NT2/D1 (cell line): ENCODE results near the gene KRTAP20-2.

Experiments used
- SUZ12 ChIP-seq: IDR thresholded peaks from 2 replicates; pipeline ENCODE4 v1.6.1; 2011; ENCODE audit not compliant: insufficient read length, insufficient read depth; ENCODE audit errors: extremely low read depth
- YY1 ChIP-seq: IDR thresholded peaks from 2 replicates; pipeline ENCODE4 v1.6.1; 2011; ENCODE audit not compliant: insufficient read length, insufficient read depth
- ZNF274 ChIP-seq: IDR thresholded peaks from 2 replicates; pipeline ENCODE4 v1.6.1; 2011; ENCODE audit warnings: mild to moderate bottlenecking, low read depth, low read length

DNA sequence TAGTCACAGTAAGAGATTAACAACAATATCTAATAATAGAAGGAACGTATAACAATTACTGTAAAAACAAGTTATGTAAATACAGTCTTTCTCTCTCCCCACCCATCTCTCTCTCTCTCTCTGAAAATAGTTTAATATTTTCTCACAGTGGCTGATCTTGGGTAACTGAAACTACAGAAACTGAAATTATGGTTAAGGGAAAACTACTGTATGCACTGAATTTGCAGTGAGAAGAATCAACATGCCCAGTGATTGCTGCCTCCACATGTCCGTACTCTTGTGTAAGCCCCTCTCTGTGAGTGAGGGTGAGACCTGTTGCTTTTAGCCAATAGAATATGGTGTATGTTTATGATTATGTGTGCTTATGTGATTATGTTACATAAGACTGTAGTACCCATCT lies 22.9 kb upstream of the KRTAP20-2 start:
- TF ChIP-seq ZNF274 = no peak
- TF ChIP-seq SUZ12 = no peak
- TF ChIP-seq YY1 = no peak
